B cell (primary cell): ENCODE data around the gene PARVB. TPM values are rescaled to one million over a fixed set of nuclear protein-coding genes. Genes with fewer than 3 reads are reported as not detected.

ENCODE experiments used
- ATAC-seq: fragments of 200-7000 bp; cut with Tn5 transposase; one replicate; pipeline ENCODE4 v1.10.0; 2021; ENCODE audit warnings: low read depth, mild to moderate bottlenecking, moderate number of reproducible peaks, moderate library complexity
- CTCF ChIA-PET: fragments of 350-600 bp; sonication (Branson Sonifier 250); formaldehyde crosslinking; loops from one replicate; lab custom pipeline; 2021; ENCODE audit warnings: antibody characterized with exemption, inconsistent platforms; lab: Charles Lee
- POLR2A ChIA-PET: fragments of 350-600 bp; sonication (Branson Sonifier 250); formaldehyde crosslinking; loops from one replicate; lab custom pipeline; 2021; ENCODE audit warnings: antibody characterized with exemption; lab: Charles Lee
- DNase-seq: peaks from one replicate; pipeline ENCODE4 v3.0.0; 2013
- H2AFZ ChIP-seq: 2 replicates; pipeline ENCODE4 v1.6.1; 2012; ENCODE audit warnings: mild to moderate bottlenecking, low read depth, low read length; ENCODE audit not compliant: insufficient read depth, poor library complexity, severe bottlenecking
- H3K27ac ChIP-seq, 2 donors: 1 replicate in 1 of 2; 2 replicates in 1 of 2; pipeline ENCODE4 v1.5.1; 2012 to 2013; ENCODE audit warnings: low read length in 2 of 2, mild to moderate bottlenecking in 2 of 2, moderate library complexity in 1 of 2
- H3K27me3 ChIP-seq, 4 experiments: fragments of 200-600 bp in 1 of 4; sonication (generic) in 1 of 4; replicated peaks in 1 of 4; 1 replicate in 2 of 4; 2 replicates in 2 of 4; pipeline versions ENCODE4 v1.6.1 to v1.7.0; 2013 to 2016; ENCODE audit warnings: low read length in 3 of 4, mild to moderate bottlenecking in 2 of 4, mixed read lengths in 1 of 4, moderate library complexity in 1 of 4; ENCODE audit not compliant: insufficient read depth in 4 of 4, control insufficient read depth in 3 of 4; ENCODE audit errors: control extremely low read depth in 1 of 4
- H3K36me3 ChIP-seq, 2 experiments: replicated peaks in 1 of 2; 1 replicate in 1 of 2; 2 replicates in 1 of 2; pipeline versions ENCODE4 v1.6.1 to v1.7.1; 2013; ENCODE audit warnings: low read length in 1 of 2; ENCODE audit not compliant: insufficient read depth in 2 of 2, control insufficient read depth in 1 of 2; ENCODE audit errors: control extremely low read depth in 1 of 2, extremely low read depth in 1 of 2
- H3K4me1 ChIP-seq, 2 donors: fragments of 200-600 bp in 1 of 2; sonication (generic) in 1 of 2; 1 replicate in 1 of 2; 2 replicates in 1 of 2; pipeline versions ENCODE4 v1.5.1 to v1.6.1; 2013 to 2017; ENCODE audit warnings: low read length in 2 of 2; ENCODE audit not compliant: control insufficient read depth in 2 of 2, insufficient read depth in 2 of 2
- H3K4me2 ChIP-seq: replicated peaks from 2 replicates; pipeline ENCODE3; 2012; ENCODE audit warnings: mild to moderate bottlenecking, low read depth, low read length; ENCODE audit not compliant: poor library complexity, severe bottlenecking
- H3K4me3 ChIP-seq, 5 experiments: fragments of 200-600 bp in 1 of 5; sonication (generic) in 1 of 5; 1 replicate in 3 of 5; 2 replicates in 2 of 5; pipeline versions ENCODE4 v1.5.1 to v1.7.0; 2011 to 2016; ENCODE audit warnings: low read length in 4 of 5, mild to moderate bottlenecking in 4 of 5, low read depth in 2 of 5, control low read depth in 1 of 5, moderate library complexity in 1 of 5; ENCODE audit not compliant: insufficient read depth in 1 of 5; ENCODE audit errors: control extremely low read depth in 1 of 5, extremely low read depth in 1 of 5
- H3K79me2 ChIP-seq: fragments of 200-600 bp; sonication (generic); one replicate; pipeline ENCODE4 v1.6.0; 2016; ENCODE audit warnings: low read length; ENCODE audit not compliant: control insufficient read depth, insufficient read depth
- H3K9ac ChIP-seq: fragments of 200-600 bp; sonication (generic); 2 replicates; pipeline ENCODE4 v1.6.1; 2017; ENCODE audit warnings: mild to moderate bottlenecking, low read length, moderate library complexity
- H3K9me3 ChIP-seq, 3 donors: one replicate each; pipeline versions ENCODE4 v1.6.1 to v1.7.1; 2013; ENCODE audit warnings: low read length in 2 of 3; ENCODE audit not compliant: control insufficient read depth in 2 of 3, insufficient read depth in 1 of 3; ENCODE audit errors: control extremely low read depth in 1 of 3
- H4K20me1 ChIP-seq: 2 replicates; pipeline ENCODE4 v1.6.0; 2012; ENCODE audit warnings: mild to moderate bottlenecking, low read length; ENCODE audit not compliant: insufficient read depth, control insufficient read depth, poor library complexity, severe bottlenecking
- H3K27ac Mint-ChIP-seq: one replicate; pipeline ENCODE4 v1.8.0; 2021; ENCODE audit warnings: mixed read lengths
- H3K27me3 Mint-ChIP-seq: one replicate; pipeline ENCODE4 v1.8.0; 2021; ENCODE audit warnings: mixed read lengths
- H3K4me1 Mint-ChIP-seq: one replicate; pipeline ENCODE4 v1.8.0; 2021; ENCODE audit warnings: mixed read lengths
- H3K4me3 Mint-ChIP-seq: one replicate; pipeline ENCODE4 v1.8.0; 2021; ENCODE audit warnings: mixed read lengths
- H3K9me3 Mint-ChIP-seq: one replicate; pipeline ENCODE4 v1.8.0; 2022; ENCODE audit warnings: mixed read lengths; ENCODE audit not compliant: insufficient read depth
- CTCF ChIP-seq: fragments of 200-600 bp; IDR thresholded peaks from one replicate; pipeline ENCODE4 v1.8.0; 2022; ENCODE audit warnings: antibody characterized with exemption, mild to moderate bottlenecking
- EZH2 ChIP-seq: IDR thresholded peaks from 2 replicates; pipeline ENCODE4 v1.6.1; 2012; ENCODE audit warnings: borderline replicate concordance, low read depth, mild to moderate bottlenecking, moderate library complexity, low read length; ENCODE audit not compliant: insufficient read depth, poor library complexity, severe bottlenecking
- WGBS: methylation state at CpG from one replicate; pipeline ENCODE4 v1.1.5; 2013; ENCODE audit warnings: missing lambda C conversion rate; ENCODE audit not compliant: insufficient coverage; 5-methylcytosine and 5-hydroxymethylcytosine counted together
- intact Hi-C: fragments of 100-400 bp; cut with micrococcal nuclease; formaldehyde crosslinking; loops from one replicate; pipeline ENCODE4 v1.10.0; 2022
- polyA plus RNA-seq: library from polyadenylated mRNA; depleted of rRNA; stranded (reverse); fragments of >200 nt; gene quantifications from 2 replicates; pipeline ENCODE4 v1.2.3, GENCODE V29; 2012
- total RNA-seq, 2 donors: library from RNA; stranded (reverse); fragments of 120-200 nt in 1 of 2; gene quantifications; 1 replicate in 1 of 2; 2 replicates in 1 of 2; pipeline versions ENCODE4 v1.2.3 to v1.2.4, GENCODE V29; 2013 to 2022

PARVB gene
- total and polyA plus RNA-seq, 2 donors (not counting 1 experiment from before 2014, with no cell fraction given), result 48.0 to 49.4 TPM

- 100% methylated on average over 2 of the region's 2 CpGs for WGBS
- H3K9me3 Mint-ChIP-seq, result no peaks in the 10 kb centered on the region
- no peak for DNase-seq
- no peaks in the 10 kb centered on the region for H3K27me3 Mint-ChIP-seq
- no peak overlapping the region for H3K27ac ChIP-seq
- no peak overlapping the region for H3K4me3 Mint-ChIP-seq
- peaks cover 54% of the 10 kb centered on the region for H3K4me1 Mint-ChIP-seq
- TF ChIP-seq EZH2 (no peak), CTCF (no peak)
- no peak overlapping the region for H3K9ac ChIP-seq
- POLR2A ChIA-PET, result no interaction called here
- ATAC-seq, result no peak
- H3K79me2 ChIP-seq, result peaks cover 36% of the 10 kb centered on the region
- H3K4me2 ChIP-seq, result no peak overlapping the region
- H3K4me1 ChIP-seq, result peaks cover 24 to 42% of the 10 kb centered on the region in 2 donors
- H3K9me3 ChIP-seq, result peaks cover 0 to 6% (median 0%) of the 10 kb centered on the region in 3 donors
- H2AFZ ChIP-seq, result no peak overlapping the region
- H4K20me1 ChIP-seq, result peaks cover 90% of the 10 kb centered on the region
- H3K36me3 ChIP-seq, result peaks cover 0 to 63% of the 10 kb centered on the region in 2 experiments
- H3K4me3 ChIP-seq, result no peak overlapping the region
- H3K27me3 ChIP-seq, result no peaks in the 10 kb centered on the region
- no peak overlapping the region for H3K27ac Mint-ChIP-seq
- intact Hi-C loops, result no loop called here
- CTCF ChIA-PET, result interaction anchor here (1.9 kb wide), 1 partner anchor 202 kb away, joined by 7 read pairs; no protein-coding TSS in a partner anchor
Measured at GRCh38 chr22:44194569-44194968, 170.5 kb downstream of the PARVB start.

- peaks cover 46% of the 10 kb centered on the region for H3K4me1 Mint-ChIP-seq
- CTCF ChIA-PET, result interaction anchor here (1.2 to 1.9 kb wide), 2 partner anchors 12 to 202 kb away, joined by 3 to 7 read pairs; no protein-coding TSS in a partner anchor
- no peak overlapping the region for H3K4me2 ChIP-seq
Measured at GRCh38 chr22:44195189-44195871, 171.2 kb downstream of the PARVB start.

More at GRCh38 chr22:44195189-44195871, 171.2 kb downstream of the PARVB start:
- intact Hi-C loops, result no loop called here
- no peak overlapping the region for H3K27ac ChIP-seq
- peaks cover 0 to 70% of the 10 kb centered on the region in 2 experiments for H3K36me3 ChIP-seq
- no peak overlapping the region for H3K4me3 ChIP-seq
- Mint-ChIP-seq H3K4me3 (no peak overlapping the region), H3K9me3 (no peaks in the 10 kb centered on the region), H3K27ac (no peak overlapping the region), H3K27me3 (no peaks in the 10 kb centered on the region)
- ATAC-seq (no peak), DNase-seq (no peak)
- H3K4me1 ChIP-seq, result peaks cover 23 to 34% of the 10 kb centered on the region in 2 donors
- 63% methylated on average over 3 of the region's 5 CpGs for WGBS
- H2AFZ ChIP-seq, result no peak overlapping the region
- POLR2A ChIA-PET, result no interaction called here
- TF ChIP-seq EZH2, result no peak
- no peak for TF ChIP-seq CTCF
- peaks cover 0 to 6% (median 0%) of the 10 kb centered on the region in 3 donors for H3K9me3 ChIP-seq
- H3K9ac ChIP-seq, result no peak overlapping the region
- H3K27me3 ChIP-seq, result no peaks in the 10 kb centered on the region
- peaks cover 39% of the 10 kb centered on the region for H3K79me2 ChIP-seq
- H4K20me1 ChIP-seq, result peaks cover 93% of the 10 kb centered on the region
